Pancreas (tissue), 10 donors: ENCODE results near the gene CRYL1. TPM values are rescaled to one million over a fixed set of nuclear protein-coding genes. Genes with fewer than 3 reads are reported as not detected.

Experiments used
- ATAC-seq, 4 donors: fragments of 200-7000 bp; cut with Tn5 transposase; one replicate each; pipeline versions ENCODE4 v1.8.0 to v1.9.1; 2020; ENCODE audit warnings: mild to moderate bottlenecking in 4 of 4, moderate library complexity in 4 of 4
- DNase-seq, 6 donors: peaks; one replicate each; pipeline ENCODE4 v3.0.0-alpha.2; 2020
- FAIRE-seq: peaks from 2 replicates; lab custom pipeline; 2012; peaks lifted over from hg19 to GRCh38; lab: Jason Lieb, UNC
- H3K27ac ChIP-seq, 4 donors: fragments of 200-600 bp; sonication (generic); 1 replicate in 3 of 4; 2 replicates in 1 of 4; pipeline versions ENCODE4 v1.5.0 to v1.8.0; 2020
- H3K27me3 ChIP-seq, 4 donors: fragments of 200-600 bp; one replicate each; pipeline ENCODE4 v1.8.0; 2021
- H3K36me3 ChIP-seq, 3 donors: fragments of 200-600 bp; sonication (generic) in 1 of 3; one replicate each; pipeline versions ENCODE4 v1.5.0 to v1.8.0; 2020 to 2021
- H3K4me1 ChIP-seq, 3 donors: fragments of 200-600 bp; one replicate each; pipeline ENCODE4 v1.8.0; 2021
- H3K4me3 ChIP-seq, 4 donors: fragments of 200-600 bp; sonication (generic) in 2 of 4; one replicate each; pipeline versions ENCODE4 v1.5.0 to v1.8.0; 2020 to 2021
- H3K9me3 ChIP-seq, 4 donors: fragments of 200-600 bp; one replicate each; pipeline ENCODE4 v1.8.0; 2021
- WGBS, 2 donors: extraction: QIAGEN DNeasy Blood & Tissue Kit; methylation state at CpG; one replicate each; pipeline ENCODE4 v1.1.7; 2013; 5-methylcytosine and 5-hydroxymethylcytosine counted together
- intact Hi-C, 3 donors: fragments of 100-400 bp; cut with DNase I; formaldehyde crosslinking; loops; one replicate each; pipeline versions ENCODE4 v1.11.1 to v1.14.2; 2022
- polyA plus RNA-seq, 2 donors: library from polyadenylated mRNA; stranded (reverse); fragments of 200-250 nt; gene quantifications; one replicate each; pipeline ENCODE4 v1.2.3, GENCODE V29; 2013
- total RNA-seq, 6 donors: library from RNA; stranded (reverse); fragmentation: NEBNext Ultra II Directional in 4 of 6; extraction: Animal tissue kit (Norgen Biotek cat#: 25700) in 4 of 6; gene quantifications; one replicate each; pipeline versions ENCODE4 v1.2.1 to v1.2.4, GENCODE V29; 2021 to 2023
- TF ChIP-seq, protein P1 (sequence below), 4 donors: fragments of 200-600 bp; sonication (generic) in 3 of 4; IDR thresholded peaks; one replicate each; pipeline versions ENCODE4 v1.5.0 to v1.8.0; 2021; ENCODE audit warnings: antibody characterized with exemption in 4 of 4
- donor health status: healthy with polysubstance abuse.
- donor health status: DM: no; HTN: no; CAD: no; lungs with moderate emphysema.
- donor health status: DM: no; HTN: no; CAD: no.
- donor health status: control.
- donor health status: control.
- donor health status: Bipolar disorder and iron deficiency.
- donor health status: DM: yes; HTN: yes; CAD: no.
- donor health status: DM: no; HTN: no; CAD: no.
- donor health status: DM: no; HTN: no; CAD: no.
- donor health status: DM: yes; HTN: yes; CAD: no.

CRYL1 gene
- total and polyA plus RNA-seq, 8 donors, result 12.8 to 31.7 (median 19.3) TPM

DNA sequence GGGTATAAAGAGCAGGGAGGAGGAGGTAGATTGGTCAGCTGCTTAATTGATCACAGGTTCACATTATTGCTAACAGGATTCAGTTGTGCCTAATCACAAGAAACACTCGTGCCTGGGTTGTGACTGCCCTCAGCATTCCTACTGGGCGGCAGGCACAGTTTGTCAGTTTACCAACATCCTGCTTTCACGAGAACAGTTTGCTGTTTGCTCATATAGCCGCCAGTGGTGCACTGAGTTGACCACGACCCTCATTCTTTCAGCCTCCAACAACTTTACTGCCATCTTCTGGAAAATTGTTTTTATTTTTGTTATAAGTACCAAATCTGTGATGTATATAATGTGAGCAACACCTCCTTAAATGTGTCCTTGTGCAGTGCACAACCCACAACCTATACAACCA lies 25.1 kb upstream of the CRYL1 start:
- no peak overlapping the region for H3K27ac ChIP-seq
- H3K4me3 ChIP-seq, result no peak overlapping the region
- TF ChIP-seq, protein P1, sequence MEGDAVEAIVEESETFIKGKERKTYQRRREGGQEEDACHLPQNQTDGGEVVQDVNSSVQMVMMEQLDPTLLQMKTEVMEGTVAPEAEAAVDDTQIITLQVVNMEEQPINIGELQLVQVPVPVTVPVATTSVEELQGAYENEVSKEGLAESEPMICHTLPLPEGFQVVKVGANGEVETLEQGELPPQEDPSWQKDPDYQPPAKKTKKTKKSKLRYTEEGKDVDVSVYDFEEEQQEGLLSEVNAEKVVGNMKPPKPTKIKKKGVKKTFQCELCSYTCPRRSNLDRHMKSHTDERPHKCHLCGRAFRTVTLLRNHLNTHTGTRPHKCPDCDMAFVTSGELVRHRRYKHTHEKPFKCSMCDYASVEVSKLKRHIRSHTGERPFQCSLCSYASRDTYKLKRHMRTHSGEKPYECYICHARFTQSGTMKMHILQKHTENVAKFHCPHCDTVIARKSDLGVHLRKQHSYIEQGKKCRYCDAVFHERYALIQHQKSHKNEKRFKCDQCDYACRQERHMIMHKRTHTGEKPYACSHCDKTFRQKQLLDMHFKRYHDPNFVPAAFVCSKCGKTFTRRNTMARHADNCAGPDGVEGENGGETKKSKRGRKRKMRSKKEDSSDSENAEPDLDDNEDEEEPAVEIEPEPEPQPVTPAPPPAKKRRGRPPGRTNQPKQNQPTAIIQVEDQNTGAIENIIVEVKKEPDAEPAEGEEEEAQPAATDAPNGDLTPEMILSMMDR (IDR thresholded peaks at IDR 0.05), result no peak
- FAIRE-seq (no peak), DNase-seq (no peak), ATAC-seq (no peak)
- peaks cover 0 to 5% (median 0%) of the 10 kb centered on the region in 3 donors for H3K4me1 ChIP-seq
- WGBS, 2 donors, result 47 to 56% methylated on average over 5 of the region's 5 CpGs
- peaks cover 0 to 4% (median 0%) of the 10 kb centered on the region in 4 donors for H3K27me3 ChIP-seq
- no peaks in the 10 kb centered on the region for H3K36me3 ChIP-seq
- no peaks in the 10 kb centered on the region for H3K9me3 ChIP-seq
- intact Hi-C loops, result no loop called here

DNA sequence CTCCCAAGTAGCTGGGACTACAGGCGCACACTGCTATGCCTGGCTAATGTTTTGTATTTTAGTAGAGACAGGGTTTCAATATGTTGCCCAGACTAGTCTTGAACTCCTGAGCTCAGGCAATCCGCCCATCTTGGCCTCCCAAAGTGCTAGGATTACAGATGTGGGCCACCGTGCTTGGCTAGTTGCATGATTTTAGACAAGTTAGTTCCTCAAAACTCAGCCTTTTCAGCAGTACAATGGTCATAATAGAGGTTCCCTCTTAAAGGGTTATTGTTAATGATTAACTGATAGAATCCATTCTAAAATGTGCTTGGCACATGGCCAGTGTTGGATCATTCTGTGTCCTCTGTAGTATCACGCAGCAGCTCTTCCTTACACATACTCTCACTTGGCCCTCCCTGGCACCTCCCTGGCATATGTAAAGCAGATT lies 21.8 kb upstream of the CRYL1 start:
- ATAC-seq (peak in 3 of 4 donors; percentile 44 to 75 (median 74)), DNase-seq (no peak), FAIRE-seq (no peak)
- Histone ChIP-seq H3K4me3 (no peak overlapping the region), H3K27me3 (peaks cover 0 to 4% (median 0%) of the 10 kb centered on the region in 4 donors), H3K36me3 (no peaks in the 10 kb centered on the region), H3K27ac (no peak overlapping the region), H3K4me1 (peaks cover 0 to 5% (median 0%) of the 10 kb centered on the region in 3 donors), H3K9me3 (no peaks in the 10 kb centered on the region)
- 56 to 57% methylated on average over 4 of the region's 4 CpGs for WGBS, 2 donors
- intact Hi-C loops, result no loop called here
- TF ChIP-seq, protein P1 (IDR thresholded peaks at IDR 0.05), result no peak

DNA sequence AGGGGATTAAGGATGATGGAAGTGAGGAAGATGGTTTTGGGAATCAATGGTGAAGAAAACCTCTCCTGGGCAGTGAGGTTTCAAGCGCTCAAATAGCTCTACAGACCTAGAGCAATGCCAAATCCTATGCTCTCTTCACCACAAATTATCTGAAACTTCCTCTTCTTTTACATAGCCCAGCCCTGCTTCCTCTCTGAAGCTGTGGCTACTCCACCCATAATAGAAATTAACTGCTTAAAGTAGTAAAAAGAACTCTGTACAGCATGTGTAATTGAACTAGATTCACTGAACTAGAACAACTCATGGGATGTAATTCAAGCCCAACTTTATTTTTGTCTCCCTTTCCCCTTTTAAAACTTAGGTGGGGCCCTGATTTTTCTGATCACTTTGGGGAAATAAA lies 20.9 kb upstream of the CRYL1 start:
- peak in 2 of 4 donors; percentile 47 to 48 for ATAC-seq

DNA sequence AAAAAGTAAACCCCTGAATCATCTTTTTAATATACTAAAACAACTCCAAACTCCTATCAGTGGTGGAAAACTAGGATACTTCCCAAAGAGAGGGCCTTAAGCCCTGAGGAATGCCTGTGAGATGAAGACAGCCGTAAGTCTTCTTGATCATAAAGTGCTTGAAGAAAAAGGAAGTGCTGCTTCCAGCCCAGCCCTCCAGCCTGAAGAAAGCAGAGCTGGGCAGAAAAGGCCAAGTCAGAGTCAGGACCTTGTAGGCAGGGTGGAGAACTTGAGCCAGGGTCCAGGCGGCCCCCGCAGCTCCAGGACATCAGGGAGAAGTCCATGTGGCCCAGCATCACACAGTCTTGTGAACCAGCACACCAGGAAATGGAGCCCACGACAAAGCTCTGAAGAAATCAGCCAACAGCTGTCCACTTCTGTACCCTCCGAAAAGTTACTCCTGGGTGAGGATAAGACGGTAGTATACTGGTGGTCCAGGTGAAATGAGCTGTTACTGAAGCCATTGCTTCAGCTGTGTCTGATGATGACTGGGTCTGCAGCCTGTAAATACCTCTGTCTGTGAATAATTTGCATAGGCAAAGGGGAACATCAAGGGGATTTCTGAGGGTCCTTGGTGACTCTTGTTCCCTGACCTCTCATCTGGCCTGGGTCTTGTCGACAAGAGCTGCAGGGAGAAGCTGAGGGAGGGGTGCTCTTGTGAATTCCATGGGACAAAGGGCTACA lies 18.7 kb upstream of the CRYL1 start:
- WGBS, 2 donors, result 76 to 87% methylated on average over 7 of the region's 7 CpGs
- Histone ChIP-seq H3K27ac (no peak overlapping the region), H3K36me3 (no peaks in the 10 kb centered on the region), H3K4me3 (no peak overlapping the region), H3K4me1 (peaks cover 0 to 5% (median 0%) of the 10 kb centered on the region in 3 donors), H3K9me3 (no peaks in the 10 kb centered on the region), H3K27me3 (no peaks in the 10 kb centered on the region)
- intact Hi-C loops, result no loop called here
- TF ChIP-seq, protein P1 (IDR thresholded peaks at IDR 0.05), result no peak
- ATAC-seq (peak in 1 of 4 donors; percentile 38), DNase-seq (no peak), FAIRE-seq (no peak)

More for the DNA sequence above, 20.9 kb upstream of the CRYL1 start:
- TF ChIP-seq, protein P1 (IDR thresholded peaks at IDR 0.05), result no peak
- DNase-seq, result no peak
- no peak for FAIRE-seq
- peaks cover 0 to 5% (median 0%) of the 10 kb centered on the region in 3 donors for H3K4me1 ChIP-seq
- no peaks in the 10 kb centered on the region for H3K9me3 ChIP-seq
- no peaks in the 10 kb centered on the region for H3K27me3 ChIP-seq
- H3K27ac ChIP-seq, result no peak overlapping the region
- intact Hi-C loops, result no loop called here
- no peaks in the 10 kb centered on the region for H3K36me3 ChIP-seq
- WGBS, 2 donors, result 85 to 96% methylated on average over 1 of the region's 1 CpG
- H3K4me3 ChIP-seq, result no peak overlapping the region

DNA sequence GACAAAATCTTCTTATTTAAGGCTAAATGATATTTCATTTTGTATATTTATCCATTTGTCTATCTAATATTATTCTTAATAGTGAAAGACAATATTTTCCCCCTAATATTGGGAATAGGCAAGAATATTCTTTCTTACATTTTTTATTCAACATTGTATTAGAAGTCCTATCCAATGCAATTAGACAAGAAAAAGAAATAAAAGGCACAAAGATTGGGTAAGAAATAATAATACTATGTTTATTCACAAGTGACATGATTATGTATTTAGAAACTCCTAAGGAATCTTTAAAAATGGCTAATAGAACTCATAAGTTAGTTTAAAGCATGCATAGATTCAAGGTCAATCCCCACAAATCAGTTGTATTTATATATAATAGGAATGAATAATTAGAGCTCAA lies 11.3 kb upstream of the CRYL1 start:
- Histone ChIP-seq H3K4me1 (no peaks in the 10 kb centered on the region), H3K27me3 (no peaks in the 10 kb centered on the region), H3K9me3 (no peaks in the 10 kb centered on the region), H3K27ac (no peak overlapping the region), H3K36me3 (no peaks in the 10 kb centered on the region), H3K4me3 (no peak overlapping the region)
- intact Hi-C loops, result no loop called here
- no peak for FAIRE-seq
- TF ChIP-seq, protein P1 (IDR thresholded peaks at IDR 0.05), result no peak
- no peak for ATAC-seq
- DNase-seq, result no peak
